Thyroid gland (tissue), 4 donors: Measurements from ENCODE around the gene HYI.

Experiments used
- POLR2A ChIP-seq, 2 donors: fragments of 450-650 bp; IDR thresholded peaks; one replicate each; pipeline ENCODE4 v1.6.1; 2017; ENCODE audit warnings: antibody characterized with exemption in 2 of 2, mild to moderate bottlenecking in 2 of 2, moderate library complexity in 1 of 2
- TF ChIP-seq, protein P1 (sequence below), 6 experiments: fragments of 200-600 bp in 3 of 6; fragments of 450-650 bp in 3 of 6; sonication (generic) in 3 of 6; IDR thresholded peaks; one replicate each; pipeline ENCODE4 v1.5.1; 2016 to 2019; ENCODE audit warnings: antibody characterized with exemption in 6 of 6, mild to moderate bottlenecking in 2 of 6, inconsistent platforms in 1 of 6, moderate library complexity in 1 of 6

DNA sequence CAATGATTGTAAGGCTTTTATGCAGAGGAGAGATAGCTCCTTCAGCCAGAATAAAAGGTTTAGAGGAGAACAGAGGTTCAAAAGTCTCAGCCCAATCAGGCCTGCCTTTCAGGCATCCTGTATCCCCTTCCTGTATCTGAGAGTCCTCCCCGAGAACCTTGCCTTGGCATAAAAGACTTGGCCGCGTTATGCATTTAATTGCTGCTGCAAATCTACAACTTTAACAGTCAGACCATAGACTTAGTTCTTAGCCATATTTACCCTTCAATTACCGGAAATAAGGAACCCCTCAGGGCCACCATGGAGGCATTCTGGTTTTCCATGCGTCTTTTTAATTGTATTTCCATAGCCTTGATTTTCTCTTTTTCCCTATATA, 18.3 kb upstream of the HYI start:
- TF ChIP-seq, protein P1, sequence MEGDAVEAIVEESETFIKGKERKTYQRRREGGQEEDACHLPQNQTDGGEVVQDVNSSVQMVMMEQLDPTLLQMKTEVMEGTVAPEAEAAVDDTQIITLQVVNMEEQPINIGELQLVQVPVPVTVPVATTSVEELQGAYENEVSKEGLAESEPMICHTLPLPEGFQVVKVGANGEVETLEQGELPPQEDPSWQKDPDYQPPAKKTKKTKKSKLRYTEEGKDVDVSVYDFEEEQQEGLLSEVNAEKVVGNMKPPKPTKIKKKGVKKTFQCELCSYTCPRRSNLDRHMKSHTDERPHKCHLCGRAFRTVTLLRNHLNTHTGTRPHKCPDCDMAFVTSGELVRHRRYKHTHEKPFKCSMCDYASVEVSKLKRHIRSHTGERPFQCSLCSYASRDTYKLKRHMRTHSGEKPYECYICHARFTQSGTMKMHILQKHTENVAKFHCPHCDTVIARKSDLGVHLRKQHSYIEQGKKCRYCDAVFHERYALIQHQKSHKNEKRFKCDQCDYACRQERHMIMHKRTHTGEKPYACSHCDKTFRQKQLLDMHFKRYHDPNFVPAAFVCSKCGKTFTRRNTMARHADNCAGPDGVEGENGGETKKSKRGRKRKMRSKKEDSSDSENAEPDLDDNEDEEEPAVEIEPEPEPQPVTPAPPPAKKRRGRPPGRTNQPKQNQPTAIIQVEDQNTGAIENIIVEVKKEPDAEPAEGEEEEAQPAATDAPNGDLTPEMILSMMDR (IDR thresholded peaks at IDR 0.05): no peak
- no peak for TF ChIP-seq POLR2A (IDR thresholded peaks at IDR 0.05)
